Activated naive CD8-positive, alpha-beta T cell (primary cell): ENCODE data around the gene SNX30.

Experiments used
- H3K27ac Mint-ChIP-seq: one replicate; pipeline ENCODE4 v1.8.0; 2021; ENCODE audit warnings: mixed read lengths
- H3K27me3 Mint-ChIP-seq: one replicate; pipeline ENCODE4 v1.8.0; 2021; ENCODE audit warnings: mixed read lengths
- H3K36me3 Mint-ChIP-seq: one replicate; pipeline ENCODE4 v1.8.0; 2021; ENCODE audit warnings: mixed read lengths
- H3K4me1 Mint-ChIP-seq: one replicate; pipeline ENCODE4 v1.8.0; 2021; ENCODE audit warnings: low read depth, mixed read lengths
- H3K4me3 Mint-ChIP-seq: one replicate; pipeline ENCODE4 v1.8.0; 2021; ENCODE audit warnings: mild to moderate bottlenecking, mixed read lengths
- H3K9me3 Mint-ChIP-seq: one replicate; pipeline ENCODE4 v1.8.0; 2021; ENCODE audit warnings: low read depth, mixed read lengths

The SNX30 gene

GRCh38 chr9:112861155-112861554 lies 110.6 kb downstream of the SNX30 start:
- Mint-ChIP-seq H3K27me3 (no peaks in the 10 kb centered on the region), H3K36me3 (peaks cover 6% of the 10 kb centered on the region), H3K27ac (no peak overlapping the region), H3K4me1 (no peaks in the 10 kb centered on the region), H3K9me3 (no peaks in the 10 kb centered on the region), H3K4me3 (no peak overlapping the region)

DNA sequence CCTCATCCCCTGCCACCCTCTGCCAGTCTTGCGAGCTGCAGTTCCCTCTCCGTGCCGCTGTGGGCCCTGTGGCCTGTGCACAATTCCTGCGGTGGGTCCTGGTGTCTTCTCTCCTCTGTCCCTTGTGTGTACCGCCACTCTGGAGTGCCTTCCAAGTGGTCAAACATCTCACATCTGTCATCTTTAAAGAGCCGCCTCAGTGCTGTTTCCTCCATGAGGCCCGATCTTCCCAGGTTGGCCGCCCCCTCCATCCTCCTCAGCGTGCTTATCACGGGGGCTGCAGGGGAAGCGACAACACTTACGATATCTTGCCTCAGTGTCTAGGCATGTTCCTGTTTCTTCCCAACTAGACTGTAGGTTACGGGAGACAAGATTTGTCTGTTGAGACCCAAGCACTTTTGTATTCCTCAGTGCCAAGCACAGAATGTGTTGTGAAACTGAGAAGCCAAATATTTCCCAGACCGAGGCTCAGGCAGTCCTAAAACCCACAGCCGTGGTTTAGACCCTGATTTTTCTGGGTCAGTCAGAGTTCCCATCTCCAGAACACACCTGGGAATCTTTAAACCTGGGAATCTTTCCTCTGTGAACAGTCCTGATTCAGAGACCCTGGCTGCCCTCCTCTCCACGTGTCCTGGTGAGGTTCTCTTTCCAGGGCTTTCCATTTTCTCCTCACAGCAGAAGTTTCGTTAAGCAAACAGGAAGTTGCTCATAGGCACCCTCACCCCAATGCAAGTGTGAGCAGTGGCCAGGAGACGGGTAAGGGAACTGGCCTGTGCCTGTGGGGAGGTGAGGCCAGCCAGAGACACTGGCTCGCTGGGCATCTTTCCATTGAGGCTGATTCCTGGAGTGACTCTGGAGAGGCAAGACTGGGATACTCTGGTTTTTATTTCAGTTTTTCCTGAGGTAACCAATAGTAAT lies 111.3 kb downstream of the SNX30 start:
- no peaks in the 10 kb centered on the region for H3K27me3 Mint-ChIP-seq
- no peak overlapping the region for H3K4me3 Mint-ChIP-seq
- H3K4me1 Mint-ChIP-seq, result no peaks in the 10 kb centered on the region
- H3K9me3 Mint-ChIP-seq, result no peaks in the 10 kb centered on the region
- H3K27ac Mint-ChIP-seq, result no peak overlapping the region
- H3K36me3 Mint-ChIP-seq, result peaks cover 6% of the 10 kb centered on the region

DNA sequence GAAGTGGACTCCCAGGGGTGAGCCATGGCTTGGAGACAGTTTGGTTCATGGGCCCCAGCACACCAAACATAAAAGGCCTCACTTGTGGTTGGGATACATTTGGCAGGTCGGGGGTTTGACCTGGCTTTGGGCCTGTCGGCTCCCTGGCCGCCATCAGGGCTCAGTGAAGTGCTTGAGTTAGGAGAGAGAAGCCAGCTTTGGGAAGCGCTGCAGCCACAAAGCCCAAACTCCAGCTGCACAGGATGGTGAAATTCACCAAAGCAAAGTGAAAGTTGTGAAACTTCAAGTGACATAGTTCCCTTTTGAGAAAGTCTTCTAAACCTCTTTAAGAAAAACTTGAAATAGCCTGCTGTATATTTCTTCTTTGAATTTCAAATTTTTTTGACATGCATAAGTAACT lies 112.7 kb downstream of the SNX30 start:
- Mint-ChIP-seq H3K4me3 (no peak overlapping the region), H3K27ac (no peak overlapping the region), H3K4me1 (no peaks in the 10 kb centered on the region), H3K9me3 (no peaks in the 10 kb centered on the region), H3K36me3 (peaks cover 12% of the 10 kb centered on the region), H3K27me3 (no peaks in the 10 kb centered on the region)

DNA sequence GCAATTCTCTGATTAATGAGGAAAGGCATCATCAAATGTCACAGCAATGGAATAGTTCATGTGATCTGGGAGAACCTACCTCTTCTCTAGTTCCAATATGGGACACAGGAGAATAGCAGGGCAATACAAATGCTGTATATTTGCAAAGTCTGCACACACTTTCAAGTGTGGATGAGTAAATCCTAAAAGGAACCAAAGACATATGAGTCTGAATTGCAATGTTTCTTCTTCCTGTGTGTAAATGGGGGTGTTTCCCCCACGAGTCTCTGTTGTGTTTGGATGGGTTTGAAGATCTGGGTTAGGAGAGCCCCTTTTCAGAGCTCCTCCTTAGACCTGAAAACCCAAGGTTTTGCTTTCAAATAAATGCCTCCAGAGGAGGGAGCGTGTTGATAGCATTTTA lies 113.2 kb downstream of the SNX30 start:
- Mint-ChIP-seq H3K9me3 (no peaks in the 10 kb centered on the region), H3K4me1 (no peaks in the 10 kb centered on the region), H3K36me3 (peaks cover 14% of the 10 kb centered on the region), H3K4me3 (no peak overlapping the region), H3K27ac (no peak overlapping the region), H3K27me3 (no peaks in the 10 kb centered on the region)

DNA sequence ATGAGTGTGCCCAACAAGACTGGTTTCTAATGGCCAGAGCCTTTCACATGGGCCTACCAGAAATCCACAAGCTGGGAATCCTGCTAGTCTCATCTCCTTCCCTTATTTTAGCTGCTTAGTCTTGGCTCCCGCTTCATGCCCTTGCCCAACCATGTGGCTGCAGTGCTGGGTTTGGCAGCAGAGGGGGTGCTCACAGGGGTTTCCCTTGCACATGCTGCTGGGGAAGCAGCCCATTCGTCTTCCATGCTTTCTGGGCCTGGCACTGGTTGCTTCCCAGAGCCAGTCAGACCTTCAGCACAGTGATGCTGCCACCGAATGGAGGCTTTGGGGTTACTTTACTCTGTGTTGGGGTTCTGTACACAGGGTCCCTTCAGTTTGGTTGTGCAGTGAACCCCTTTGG lies 113.8 kb downstream of the SNX30 start:
- peaks cover 16% of the 10 kb centered on the region for H3K36me3 Mint-ChIP-seq
- H3K27me3 Mint-ChIP-seq, result no peaks in the 10 kb centered on the region
- H3K9me3 Mint-ChIP-seq, result no peaks in the 10 kb centered on the region
- H3K4me1 Mint-ChIP-seq, result no peaks in the 10 kb centered on the region
- H3K27ac Mint-ChIP-seq, result no peak overlapping the region
- H3K4me3 Mint-ChIP-seq, result no peak overlapping the region

- Mint-ChIP-seq H3K27ac (no peak overlapping the region), H3K36me3 (peaks cover 19% of the 10 kb centered on the region), H3K9me3 (no peaks in the 10 kb centered on the region), H3K27me3 (no peaks in the 10 kb centered on the region), H3K4me1 (no peaks in the 10 kb centered on the region), H3K4me3 (no peak overlapping the region)
Observed at GRCh38 chr9:112864982-112865381, 114.4 kb downstream of the SNX30 start.

GRCh38 chr9:112866662-112867274 lies 116.2 kb downstream of the SNX30 start:
- Mint-ChIP-seq H3K27me3 (no peaks in the 10 kb centered on the region), H3K9me3 (no peaks in the 10 kb centered on the region), H3K36me3 (peaks cover 22% of the 10 kb centered on the region), H3K27ac (no peak overlapping the region), H3K4me3 (no peak overlapping the region), H3K4me1 (no peaks in the 10 kb centered on the region)

- H3K36me3 Mint-ChIP-seq, result peaks cover 26% of the 10 kb centered on the region
- H3K4me3 Mint-ChIP-seq, result no peak overlapping the region
- no peak overlapping the region for H3K27ac Mint-ChIP-seq
- H3K27me3 Mint-ChIP-seq, result no peaks in the 10 kb centered on the region
- no peaks in the 10 kb centered on the region for H3K9me3 Mint-ChIP-seq
- no peaks in the 10 kb centered on the region for H3K4me1 Mint-ChIP-seq
Observed at GRCh38 chr9:112867275-112867991, 116.9 kb downstream of the SNX30 start.

DNA sequence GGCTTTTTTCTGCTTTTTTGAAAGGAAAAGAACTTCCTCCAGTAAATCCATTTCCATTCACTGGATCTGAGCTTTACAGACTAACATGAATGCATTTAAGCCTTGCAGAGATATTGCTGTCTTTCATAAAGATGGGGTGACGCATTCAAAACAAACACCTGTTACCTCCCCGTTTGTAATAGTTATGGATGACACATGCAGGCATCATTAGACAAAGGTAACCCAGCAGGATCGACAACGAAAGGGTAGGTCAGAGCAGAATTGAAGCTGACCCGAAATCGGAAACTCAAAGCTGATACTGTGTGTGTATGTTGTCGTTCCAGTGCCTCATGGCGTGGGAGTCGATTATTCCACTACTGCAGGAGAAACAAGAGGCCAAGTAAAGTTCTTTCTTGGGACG lies 117.9 kb downstream of the SNX30 start:
- Mint-ChIP-seq H3K36me3 (peaks cover 30% of the 10 kb centered on the region), H3K27ac (no peak overlapping the region), H3K27me3 (no peaks in the 10 kb centered on the region), H3K4me3 (no peak overlapping the region), H3K9me3 (no peaks in the 10 kb centered on the region), H3K4me1 (no peaks in the 10 kb centered on the region)

- Mint-ChIP-seq H3K4me3 (no peak overlapping the region), H3K27ac (no peak overlapping the region), H3K9me3 (no peaks in the 10 kb centered on the region), H3K36me3 (peaks cover 27% of the 10 kb centered on the region), H3K27me3 (no peaks in the 10 kb centered on the region), H3K4me1 (no peaks in the 10 kb centered on the region)
Observed at GRCh38 chr9:112869041-112869529, 118.5 kb downstream of the SNX30 start.

DNA sequence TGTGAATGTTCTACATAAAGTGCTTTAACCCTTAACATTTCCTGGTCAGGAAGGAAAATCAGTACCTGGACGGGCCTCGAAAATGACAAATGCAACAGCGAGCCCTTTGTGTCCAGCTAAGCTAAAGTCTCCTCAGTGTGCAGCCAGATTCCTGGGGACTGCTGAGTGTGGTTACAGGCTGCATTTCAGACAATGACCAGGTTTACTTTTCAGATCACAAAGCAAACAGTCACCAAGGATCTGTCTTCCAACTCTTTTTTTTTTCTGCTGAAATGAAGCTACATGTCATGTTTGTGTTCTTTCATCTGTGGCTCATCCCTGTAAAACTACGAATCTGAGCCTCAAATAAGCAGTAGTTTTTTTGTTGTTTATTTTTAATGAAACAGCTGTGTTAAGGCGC lies 119.4 kb downstream of the SNX30 start:
- no peaks in the 10 kb centered on the region for H3K27me3 Mint-ChIP-seq
- H3K9me3 Mint-ChIP-seq, result no peaks in the 10 kb centered on the region
- H3K4me1 Mint-ChIP-seq, result no peaks in the 10 kb centered on the region
- peaks cover 27% of the 10 kb centered on the region for H3K36me3 Mint-ChIP-seq
- H3K4me3 Mint-ChIP-seq, result no peak overlapping the region
- H3K27ac Mint-ChIP-seq, result no peak overlapping the region

DNA sequence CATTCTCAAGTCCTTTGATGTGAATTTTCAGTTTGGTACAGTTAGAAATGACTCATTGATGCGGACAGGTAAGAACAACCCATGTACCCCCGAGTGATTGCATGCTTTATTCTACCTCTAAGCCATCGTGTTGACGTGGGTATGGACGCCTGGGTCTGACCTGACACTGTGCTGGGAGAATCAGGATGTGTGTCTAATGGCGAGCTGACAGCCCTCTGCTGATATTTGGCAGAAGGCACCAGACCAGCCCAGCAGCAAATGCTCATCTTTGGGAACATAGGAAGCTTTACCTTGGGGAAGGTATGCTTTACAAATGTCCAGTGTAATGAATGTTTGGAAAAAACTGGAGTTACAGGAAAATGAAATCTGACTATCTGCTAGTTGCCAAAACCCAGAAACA lies 120.0 kb downstream of the SNX30 start:
- Mint-ChIP-seq H3K9me3 (no peaks in the 10 kb centered on the region), H3K36me3 (peaks cover 29% of the 10 kb centered on the region), H3K4me3 (no peak overlapping the region), H3K4me1 (no peaks in the 10 kb centered on the region), H3K27me3 (no peaks in the 10 kb centered on the region), H3K27ac (no peak overlapping the region)

GRCh38 chr9:112872019-112872418 lies 121.5 kb downstream of the SNX30 start:
- Mint-ChIP-seq H3K9me3 (no peaks in the 10 kb centered on the region), H3K4me1 (no peaks in the 10 kb centered on the region), H3K27ac (no peak overlapping the region), H3K36me3 (peaks cover 33% of the 10 kb centered on the region), H3K4me3 (no peak overlapping the region), H3K27me3 (no peaks in the 10 kb centered on the region)

- no peaks in the 10 kb centered on the region for H3K4me1 Mint-ChIP-seq
- H3K27me3 Mint-ChIP-seq, result no peaks in the 10 kb centered on the region
- H3K36me3 Mint-ChIP-seq, result peaks cover 25% of the 10 kb centered on the region
- H3K27ac Mint-ChIP-seq, result no peak overlapping the region
- H3K4me3 Mint-ChIP-seq, result no peak overlapping the region
- no peaks in the 10 kb centered on the region for H3K9me3 Mint-ChIP-seq
Observed at GRCh38 chr9:112873773-112874405, 123.3 kb downstream of the SNX30 start.

GRCh38 chr9:112878752-112879151 lies 128.2 kb downstream of the SNX30 start:
- Mint-ChIP-seq H3K4me3 (no peak overlapping the region), H3K27ac (no peak overlapping the region), H3K4me1 (no peaks in the 10 kb centered on the region), H3K9me3 (no peaks in the 10 kb centered on the region), H3K27me3 (no peaks in the 10 kb centered on the region), H3K36me3 (peaks cover 15% of the 10 kb centered on the region)
